Activated CD8-positive, alpha-beta T cell treated with anti-CD3 and anti-CD28 coated beads, Interleukin-2, amount 10 ng/mL, durations not matched to agents 7 days and 5 days (primary cell): ENCODE results near the gene OR52E5. TPM values are rescaled to one million over a fixed set of nuclear protein-coding genes. Genes with fewer than 3 reads are reported as not detected.

Source experiments
- ATAC-seq: fragments of 150-1000 bp; cut with Tn5 transposase; one replicate; pipeline ENCODE4 v1.10.0; 2021; ENCODE audit warnings: moderate library complexity
- CTCF ChIA-PET: fragments of 350-600 bp; sonication (Branson Sonifier 250); formaldehyde crosslinking; loops from one replicate; lab custom pipeline; 2021; ENCODE audit warnings: antibody characterized with exemption; lab: Charles Lee
- POLR2A ChIA-PET: fragments of 350-600 bp; sonication (Branson Sonifier 250); formaldehyde crosslinking; loops from one replicate; lab custom pipeline; 2021; ENCODE audit warnings: antibody characterized with exemption; lab: Charles Lee
- DNase-seq: peaks from one replicate; pipeline ENCODE4 v3.0.0-alpha.2; 2020
- H3K27ac Mint-ChIP-seq: one replicate; pipeline ENCODE4 v1.8.0; 2021; ENCODE audit warnings: mild to moderate bottlenecking, mixed read lengths
- H3K27me3 Mint-ChIP-seq: one replicate; pipeline ENCODE4 v1.8.0; 2021; ENCODE audit warnings: low read depth, mixed read lengths
- H3K36me3 Mint-ChIP-seq: one replicate; pipeline ENCODE4 v1.8.0; 2021; ENCODE audit warnings: low read depth, mixed read lengths
- H3K4me1 Mint-ChIP-seq: one replicate; pipeline ENCODE4 v1.8.0; 2021; ENCODE audit warnings: low read depth, mixed read lengths
- H3K4me3 Mint-ChIP-seq: one replicate; pipeline ENCODE4 v1.8.0; 2021; ENCODE audit warnings: mild to moderate bottlenecking, mixed read lengths
- H3K9me3 Mint-ChIP-seq: one replicate; pipeline ENCODE4 v1.8.0; 2022; ENCODE audit warnings: mixed read lengths; ENCODE audit not compliant: insufficient read depth
- total RNA-seq, 2 experiments: library from RNA; stranded (reverse); gene quantifications; one replicate each; pipeline ENCODE4 v1.2.3, GENCODE V29; 2021

OR52E5 gene
- total RNA-seq, 2 experiments from 2014 or later, result not detected

GRCh38 chr11:5937868-5938602 is 45.0 kb downstream of the OR52E5 start:
- Mint-ChIP-seq H3K4me3 (no peak overlapping the region), H3K27ac (no peak overlapping the region), H3K9me3 (no peaks in the 10 kb centered on the region), H3K4me1 (no peaks in the 10 kb centered on the region), H3K36me3 (no peaks in the 10 kb centered on the region), H3K27me3 (peaks cover 2% of the 10 kb centered on the region)
- ChIA-PET POLR2A (no interaction called here), CTCF (no interaction called here)
- DNase-seq (no peak), ATAC-seq (no peak)

GRCh38 chr11:5938603-5938965 is 45.6 kb downstream of the OR52E5 start:
- DNase-seq (no peak), ATAC-seq (no peak)
- H3K27ac Mint-ChIP-seq, result no peak overlapping the region
- no peaks in the 10 kb centered on the region for H3K4me1 Mint-ChIP-seq
- CTCF ChIA-PET, result no interaction called here
- no peaks in the 10 kb centered on the region for H3K36me3 Mint-ChIP-seq
- H3K4me3 Mint-ChIP-seq, result no peak overlapping the region
- POLR2A ChIA-PET, result no interaction called here
- peaks cover 2% of the 10 kb centered on the region for H3K27me3 Mint-ChIP-seq
- H3K9me3 Mint-ChIP-seq, result no peaks in the 10 kb centered on the region

- Mint-ChIP-seq H3K4me1 (no peaks in the 10 kb centered on the region), H3K9me3 (no peaks in the 10 kb centered on the region), H3K4me3 (no peak overlapping the region), H3K36me3 (no peaks in the 10 kb centered on the region), H3K27me3 (peaks cover 4% of the 10 kb centered on the region), H3K27ac (no peak overlapping the region)
- ATAC-seq (no peak), DNase-seq (no peak)
- CTCF ChIA-PET, result no interaction called here
- POLR2A ChIA-PET, result no interaction called here
These were observed 47.7 kb downstream of the OR52E5 start for GRCh38 chr11:5940748-5941147.

- Mint-ChIP-seq H3K9me3 (no peaks in the 10 kb centered on the region), H3K4me1 (no peaks in the 10 kb centered on the region), H3K36me3 (no peaks in the 10 kb centered on the region), H3K27ac (no peak within 1 kb of the TSS), H3K4me3 (no peak within 1 kb of the TSS), H3K27me3 (peaks cover 4% of the 10 kb centered on the region)
- ChIA-PET POLR2A (no interaction called here), CTCF (no interaction called here)
- ATAC-seq (no peak), DNase-seq (no peak)
These were observed 48.9 kb downstream of the OR52E5 start, which contains the start of gene OR56A3 for GRCh38 chr11:5941951-5942350. OR56A3 (plus strand) TSS chr11:5942251; CDS start chr11:5947347, 5,096 bp downstream.

Other genes with a start within 250 kb of the OR52E5 start
- gene TRIM5, start 208.1 kb upstream of the OR52E5 start, total RNA-seq, result 10 to 100 TPM; 28.1 to 33.4 TPM
- 100 to 1,000 TPM; 228 to 242 TPM for gene TRIM22, start 203.4 kb upstream of the OR52E5 start, total RNA-seq
- under 1 TPM; 0.16 to 0.34 TPM for gene OR56B1, start 156.8 kb upstream of the OR52E5 start, total RNA-seq
- gene OR52N4, start 139.0 kb upstream of the OR52E5 start, total RNA-seq, result under 1 TPM; 0.63 to 0.71 TPM
- gene OR52N5, start 109.9 kb upstream of the OR52E5 start, total RNA-seq, result not detected
- gene OR52N1, start 101.9 kb upstream of the OR52E5 start, total RNA-seq, result not detected
- not detected for gene OR52N2, start 84.3 kb upstream of the OR52E5 start, total RNA-seq
- not detected for gene OR52E6, start 51.3 kb upstream of the OR52E5 start, total RNA-seq
- not detected for gene OR52E8, start 35.5 kb upstream of the OR52E5 start, total RNA-seq
- not detected for gene OR52E4, start 12.6 kb upstream of the OR52E5 start, total RNA-seq
- gene OR56A3, start 49.0 kb downstream of the OR52E5 start, total RNA-seq, result not detected
- gene OR56A5, start 75.3 kb downstream of the OR52E5 start, total RNA-seq, result not detected
- not detected for gene OR52L1, start 93.8 kb downstream of the OR52E5 start, total RNA-seq
- gene OR56A4, start 113.7 kb downstream of the OR52E5 start, total RNA-seq, result not detected
- not detected for gene OR56A1, start 137.6 kb downstream of the OR52E5 start, total RNA-seq
- not detected for gene OR56B4, start 214.5 kb downstream of the OR52E5 start, total RNA-seq